Umbilical cord (tissue), 2 donors: ENCODE data around the gene FADS3. TPM values are rescaled to one million over a fixed set of nuclear protein-coding genes. Genes with fewer than 3 reads are reported as not detected.

Experiments used
- DNase-seq: peaks from one replicate; pipeline ENCODE4 v3.0.0-alpha.2; 2015; ENCODE audit warnings: low spot score
- total RNA-seq: library from RNA; depleted of rRNA; stranded (reverse); fragments of >200 nt; gene quantifications from one replicate; pipeline ENCODE4 v1.2.3, GENCODE V29; 2014; ENCODE audit warnings: low replicate concordance; ENCODE audit not compliant: insufficient read depth

FADS3 gene
- total RNA-seq, 1 donor from 2014 or later = 32.0 TPM

- DNase-seq = no peak
These were observed 53.8 kb downstream of the FADS3 start for GRCh38 chr11:61837411-61838005.

DNA sequence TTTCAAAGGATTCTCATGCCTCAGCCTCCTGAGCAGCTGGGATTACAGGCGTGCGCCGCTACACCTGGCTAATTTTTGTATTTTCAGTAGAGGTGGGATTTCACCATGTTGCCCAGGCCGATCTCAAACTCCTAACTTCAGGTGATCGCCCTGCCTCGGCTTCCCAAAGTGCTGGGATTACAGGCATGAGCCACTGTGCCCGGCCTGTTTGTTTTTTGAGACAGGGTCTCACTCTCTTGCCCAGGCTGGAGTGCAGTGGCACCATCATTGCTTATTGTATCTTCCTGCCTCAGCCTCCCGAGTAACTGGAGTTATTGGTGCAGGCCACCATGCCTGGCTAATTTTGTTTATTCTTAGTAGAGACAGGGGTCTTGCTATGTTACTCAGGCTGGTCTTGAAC is 55.2 kb downstream of the FADS3 start:
- DNase-seq = no peak

DNA sequence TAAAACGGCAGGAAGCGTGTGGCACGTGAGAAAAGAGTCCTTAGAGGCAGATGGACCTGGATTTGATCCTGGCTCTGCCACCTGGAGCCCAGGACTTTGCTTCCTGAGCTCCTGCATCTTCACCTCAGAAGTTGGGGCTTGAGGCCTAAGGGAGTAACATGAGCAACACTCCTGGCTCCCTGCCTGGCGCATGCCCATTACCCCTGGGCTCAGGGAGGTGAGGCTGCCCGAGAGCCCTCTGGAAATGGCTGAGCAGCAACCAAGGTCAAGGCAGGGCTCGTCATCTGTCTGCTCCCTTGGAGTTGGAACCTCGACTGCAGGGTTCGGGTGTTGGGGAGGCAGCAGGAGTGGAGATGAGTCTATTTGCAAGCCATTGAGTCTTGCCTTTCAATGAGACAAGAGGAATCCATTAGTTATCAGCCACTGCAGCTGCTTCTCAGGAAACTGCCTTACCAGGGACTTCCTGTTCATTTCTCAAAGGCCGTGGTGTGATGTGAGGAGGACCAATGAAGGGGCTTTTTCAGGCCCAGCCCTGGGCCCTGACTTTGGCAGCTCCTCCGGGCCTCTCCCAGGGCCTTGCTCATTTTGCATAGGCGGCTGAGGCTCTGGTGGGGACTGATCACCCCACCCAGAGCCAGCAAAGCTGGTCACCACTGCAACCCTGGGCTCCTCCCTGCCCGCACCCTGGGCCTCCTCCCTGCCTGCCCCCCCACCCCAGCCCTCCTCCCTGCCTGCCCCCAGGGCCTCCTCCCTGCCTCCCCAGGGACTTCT is 56.9 kb downstream of the FADS3 start:
- peak; percentile 96 for DNase-seq

DNA sequence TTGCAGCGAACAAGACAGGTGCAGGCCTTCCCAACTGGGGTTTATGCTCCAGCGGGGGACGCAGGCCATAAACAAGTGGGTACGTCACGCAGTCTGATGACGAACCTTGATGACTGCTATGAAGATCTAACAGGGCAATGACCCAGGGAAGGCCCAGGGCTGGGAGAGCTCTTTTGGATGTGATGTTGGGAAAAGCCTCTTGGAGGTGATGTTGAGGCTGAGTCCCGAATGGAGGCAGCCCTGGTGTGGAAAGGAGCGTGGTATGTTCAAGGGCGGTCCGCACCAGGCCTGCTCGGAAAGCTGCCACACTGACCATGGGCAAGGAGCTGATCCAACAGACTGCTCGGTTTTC is 57.4 kb downstream of the FADS3 start:
- no peak for DNase-seq

DNA sequence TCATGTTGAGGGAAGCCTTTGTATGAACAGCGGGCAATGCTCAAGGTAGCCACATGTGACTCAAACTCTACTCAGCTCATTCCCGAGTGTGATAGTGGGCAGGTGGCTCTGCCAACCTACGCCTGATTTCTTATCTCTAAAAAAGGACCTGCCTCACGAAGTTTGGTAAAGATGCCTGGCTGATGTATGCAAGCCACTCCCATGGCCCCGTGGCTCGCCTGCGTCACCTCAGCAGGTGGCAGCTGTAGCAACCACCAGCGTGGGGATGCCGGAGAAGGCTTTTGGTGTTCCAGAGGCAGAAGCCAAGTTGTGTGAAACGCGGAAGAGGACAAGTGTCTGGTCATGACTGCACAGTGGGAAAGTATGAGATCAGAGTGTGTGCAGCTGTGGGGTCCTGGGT is 57.9 kb downstream of the FADS3 start:
- no peak for DNase-seq

DNA sequence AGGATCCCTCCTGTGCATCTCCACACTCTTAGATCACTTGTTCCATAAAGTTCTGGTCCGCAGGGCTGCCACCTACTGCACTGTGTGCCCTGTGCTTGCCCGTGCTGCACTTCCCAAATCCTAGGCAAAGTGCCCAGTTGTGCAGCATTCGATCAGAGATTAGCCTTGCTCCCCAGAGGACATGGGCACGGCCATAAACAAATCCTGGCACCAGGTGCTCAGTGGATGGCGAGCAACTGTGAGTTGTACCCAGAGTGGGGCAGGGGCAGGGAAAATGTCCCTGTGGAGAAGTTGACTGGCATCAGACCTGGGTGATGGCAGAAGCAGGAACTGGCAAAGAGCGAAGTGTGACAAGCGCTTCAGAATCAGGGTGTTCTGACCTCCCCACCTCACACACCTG is 58.6 kb downstream of the FADS3 start:
- no peak for DNase-seq

DNA sequence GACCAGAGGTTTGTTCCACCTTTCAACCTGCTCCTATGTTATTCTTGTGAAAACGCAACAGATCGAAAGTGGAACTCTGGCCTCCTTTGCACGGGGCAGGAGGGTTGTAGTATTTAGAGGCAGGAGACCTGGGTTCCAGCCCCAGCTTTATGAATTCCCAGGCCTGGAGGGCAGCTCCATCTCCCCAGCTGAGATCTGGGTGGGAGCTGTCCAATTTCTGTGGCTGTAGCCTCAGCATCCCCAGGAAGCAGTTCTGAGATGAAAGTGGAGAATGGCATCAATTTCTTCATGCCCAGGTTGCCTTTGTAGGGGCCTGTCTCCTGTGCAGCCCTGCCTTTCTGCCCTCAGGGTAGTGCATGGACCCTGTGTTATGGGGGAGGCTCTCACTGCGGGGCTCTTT is 59.1 kb downstream of the FADS3 start:
- DNase-seq = no peak

DNA sequence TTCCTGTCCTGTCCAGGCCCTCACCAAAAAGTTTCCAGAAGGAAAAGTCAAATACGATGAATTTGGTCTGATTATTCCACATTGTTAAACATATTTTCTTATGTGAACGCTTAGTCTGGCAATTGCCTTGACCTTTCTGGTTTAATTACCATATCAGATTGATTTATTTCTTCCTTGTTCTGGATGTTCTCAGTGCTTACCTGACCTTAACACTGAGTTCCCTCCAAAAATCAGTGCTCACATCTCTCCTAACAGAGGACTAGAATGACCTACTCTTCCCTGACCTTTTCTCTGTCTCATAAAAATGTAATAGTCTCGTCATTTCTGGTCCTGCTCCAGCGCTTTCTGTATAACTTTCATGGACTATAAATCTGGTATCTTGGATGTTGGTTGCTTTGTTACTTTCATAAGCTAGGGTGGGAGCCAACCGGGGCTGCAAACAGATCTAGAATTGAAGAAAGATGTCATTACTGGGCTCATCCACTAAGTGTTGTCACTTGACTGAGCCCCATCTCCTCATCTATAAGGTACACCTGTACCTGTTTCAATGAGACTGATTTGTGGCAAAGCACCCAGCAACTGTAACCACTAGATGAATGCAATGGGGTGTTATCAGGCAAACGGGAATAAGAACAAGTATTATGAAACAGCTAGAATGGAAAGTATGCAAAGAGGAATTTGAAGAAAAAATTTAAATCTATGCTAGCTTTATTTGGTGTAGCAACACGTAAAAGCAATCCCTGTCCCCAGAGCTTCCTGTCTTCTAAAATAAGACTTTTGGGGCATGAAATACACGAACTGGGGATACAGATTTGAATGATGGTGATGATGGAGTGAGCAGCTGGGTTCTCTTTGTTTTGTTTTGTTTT is 60.9 kb downstream of the FADS3 start:
- peak; percentile 63 for DNase-seq

DNA sequence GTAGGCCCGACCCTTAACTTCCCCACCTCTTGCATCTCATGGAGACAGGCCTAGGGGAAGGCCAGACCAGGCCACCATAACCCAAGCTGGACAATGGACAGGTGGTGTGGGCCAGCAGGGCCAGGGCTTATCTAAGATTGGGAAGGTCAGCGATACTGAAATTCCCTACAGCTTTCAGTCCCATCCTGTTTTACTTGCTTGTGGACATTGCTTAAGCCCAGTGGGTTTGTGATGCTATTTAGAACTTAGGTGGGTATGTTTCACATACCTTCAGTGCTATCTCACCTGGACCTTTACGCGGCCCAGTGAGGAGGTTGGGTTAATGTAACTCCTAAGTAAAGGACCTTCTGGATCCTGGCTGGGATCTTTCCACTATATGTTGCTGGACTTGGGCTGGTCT is 61.5 kb downstream of the FADS3 start:
- DNase-seq = no peak

GRCh38 chr11:61828629-61829407 is 62.5 kb downstream of the FADS3 start:
- peak; percentile 76 for DNase-seq

GRCh38 chr11:61828379-61828628 is 63.0 kb downstream of the FADS3 start:
- no peak for DNase-seq

GRCh38 chr11:61827571-61828378 is 63.6 kb downstream of the FADS3 start, which contains the start of gene FADS2:
Gene FADS2, plus strand, starts transcription at chr11:61828300. Its CDS starts 91 bp downstream, at chr11:61828391.
- DNase-seq = peak; percentile 99

DNA sequence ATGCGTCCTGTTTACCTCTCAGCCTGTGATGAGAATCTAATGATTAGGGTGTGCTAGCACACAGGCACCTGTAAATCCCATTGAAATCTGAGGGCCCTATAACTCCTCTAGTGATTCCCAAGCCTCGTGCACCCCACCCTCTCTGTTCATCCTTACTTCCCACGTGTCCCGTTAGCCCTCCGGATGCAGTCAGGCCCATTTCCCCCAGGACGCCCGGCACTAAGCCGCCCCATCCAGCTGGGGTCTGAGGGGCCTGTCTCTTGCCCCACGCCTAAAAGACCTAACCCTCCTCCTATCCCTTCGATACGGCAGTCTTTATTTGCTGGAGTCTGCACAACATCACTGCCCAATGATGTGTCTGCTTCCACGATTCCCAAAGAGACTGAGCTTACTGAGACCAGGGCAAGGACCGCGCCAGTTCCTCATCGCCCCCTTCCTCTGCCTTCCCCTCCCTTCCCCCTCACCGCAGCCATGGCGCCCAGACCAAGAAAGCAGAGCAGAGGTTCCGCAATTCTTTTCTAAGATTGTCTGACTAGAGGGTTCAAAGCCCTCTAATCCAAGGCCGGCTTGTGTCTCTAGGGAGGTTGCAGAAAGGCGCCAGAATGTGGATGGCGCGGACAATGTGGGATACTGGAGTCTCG is 64.3 kb downstream of the FADS3 start:
- DNase-seq = no peak

Other genes starting within 250 kb of the FADS3 start
- 1.4 TPM for gene DAGLA, start 211.2 kb downstream of the FADS3 start, total RNA-seq
- gene MYRF, start 138.9 kb downstream of the FADS3 start, total RNA-seq = 14.2 TPM
- 54.7 TPM for gene TMEM258, start 98.9 kb downstream of the FADS3 start, total RNA-seq
- 2.6 TPM for gene FEN1, start 98.6 kb downstream of the FADS3 start, total RNA-seq
- gene FADS1, start 74.5 kb downstream of the FADS3 start, total RNA-seq = 33.0 TPM
- gene FADS2, start 63.2 kb downstream of the FADS3 start, total RNA-seq = 46.2 TPM
- 10.1 TPM for gene RAB3IL1, start 26.0 kb upstream of the FADS3 start, total RNA-seq
- gene BEST1, start 58.8 kb upstream of the FADS3 start, total RNA-seq = 7.5 TPM
- 516 TPM for gene FTH1, start 76.1 kb upstream of the FADS3 start, total RNA-seq
- 11.6 TPM for gene INCENP, start 232.5 kb upstream of the FADS3 start, total RNA-seq